GM12864 (cell line): Measurements from ENCODE around the gene GLI1.

ENCODE experiments used
- DNase-seq: peaks from one replicate; pipeline ENCODE4 v3.0.0-alpha.2; 2011; ENCODE audit warnings: low read depth
- H3K4me3 ChIP-seq: 2 replicates; pipeline ENCODE4 v1.5.1; 2011; ENCODE audit warnings: mild to moderate bottlenecking, low read depth, low read length, control low read depth
- TF ChIP-seq, protein P1 (sequence below): IDR thresholded peaks from 2 replicates; pipeline ENCODE4 v1.5.1; 2011; ENCODE audit warnings: low read depth, mild to moderate bottlenecking, moderate library complexity, low read length, control low read depth, inconsistent platforms; ENCODE audit errors: missing control alignments

Gene GLI1

DNA sequence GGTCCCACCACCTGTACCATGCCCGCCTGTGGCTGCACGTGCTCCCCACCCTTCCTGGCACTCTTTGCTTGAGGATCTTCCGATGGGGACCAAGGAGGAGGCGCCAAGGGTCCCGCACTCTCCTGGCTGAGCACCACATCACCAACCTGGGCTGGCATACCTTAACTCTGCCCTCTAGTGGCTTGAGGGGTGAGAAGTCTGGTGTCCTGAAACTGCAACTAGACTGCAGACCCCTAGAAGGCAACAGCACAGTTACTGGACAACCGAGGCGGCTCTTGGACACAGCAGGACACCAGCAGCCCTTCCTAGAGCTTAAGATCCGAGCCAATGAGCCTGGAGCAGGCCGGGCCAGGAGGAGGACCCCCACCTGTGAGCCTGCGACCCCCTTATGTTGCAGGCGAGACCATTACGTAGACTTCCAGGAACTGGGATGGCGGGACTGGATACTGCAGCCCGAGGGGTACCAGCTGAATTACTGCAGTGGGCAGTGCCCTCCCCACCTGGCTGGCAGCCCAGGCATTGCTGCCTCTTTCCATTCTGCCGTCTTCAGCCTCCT lies 3.4 kb upstream of the GLI1 start:
- H3K4me3 ChIP-seq, result peak overlapping the region; percentile 22; the same call in 1 of the 2 replicates
- DNase-seq, result no peak
- TF ChIP-seq, protein P1, sequence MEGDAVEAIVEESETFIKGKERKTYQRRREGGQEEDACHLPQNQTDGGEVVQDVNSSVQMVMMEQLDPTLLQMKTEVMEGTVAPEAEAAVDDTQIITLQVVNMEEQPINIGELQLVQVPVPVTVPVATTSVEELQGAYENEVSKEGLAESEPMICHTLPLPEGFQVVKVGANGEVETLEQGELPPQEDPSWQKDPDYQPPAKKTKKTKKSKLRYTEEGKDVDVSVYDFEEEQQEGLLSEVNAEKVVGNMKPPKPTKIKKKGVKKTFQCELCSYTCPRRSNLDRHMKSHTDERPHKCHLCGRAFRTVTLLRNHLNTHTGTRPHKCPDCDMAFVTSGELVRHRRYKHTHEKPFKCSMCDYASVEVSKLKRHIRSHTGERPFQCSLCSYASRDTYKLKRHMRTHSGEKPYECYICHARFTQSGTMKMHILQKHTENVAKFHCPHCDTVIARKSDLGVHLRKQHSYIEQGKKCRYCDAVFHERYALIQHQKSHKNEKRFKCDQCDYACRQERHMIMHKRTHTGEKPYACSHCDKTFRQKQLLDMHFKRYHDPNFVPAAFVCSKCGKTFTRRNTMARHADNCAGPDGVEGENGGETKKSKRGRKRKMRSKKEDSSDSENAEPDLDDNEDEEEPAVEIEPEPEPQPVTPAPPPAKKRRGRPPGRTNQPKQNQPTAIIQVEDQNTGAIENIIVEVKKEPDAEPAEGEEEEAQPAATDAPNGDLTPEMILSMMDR, result peak; percentile 89

DNA sequence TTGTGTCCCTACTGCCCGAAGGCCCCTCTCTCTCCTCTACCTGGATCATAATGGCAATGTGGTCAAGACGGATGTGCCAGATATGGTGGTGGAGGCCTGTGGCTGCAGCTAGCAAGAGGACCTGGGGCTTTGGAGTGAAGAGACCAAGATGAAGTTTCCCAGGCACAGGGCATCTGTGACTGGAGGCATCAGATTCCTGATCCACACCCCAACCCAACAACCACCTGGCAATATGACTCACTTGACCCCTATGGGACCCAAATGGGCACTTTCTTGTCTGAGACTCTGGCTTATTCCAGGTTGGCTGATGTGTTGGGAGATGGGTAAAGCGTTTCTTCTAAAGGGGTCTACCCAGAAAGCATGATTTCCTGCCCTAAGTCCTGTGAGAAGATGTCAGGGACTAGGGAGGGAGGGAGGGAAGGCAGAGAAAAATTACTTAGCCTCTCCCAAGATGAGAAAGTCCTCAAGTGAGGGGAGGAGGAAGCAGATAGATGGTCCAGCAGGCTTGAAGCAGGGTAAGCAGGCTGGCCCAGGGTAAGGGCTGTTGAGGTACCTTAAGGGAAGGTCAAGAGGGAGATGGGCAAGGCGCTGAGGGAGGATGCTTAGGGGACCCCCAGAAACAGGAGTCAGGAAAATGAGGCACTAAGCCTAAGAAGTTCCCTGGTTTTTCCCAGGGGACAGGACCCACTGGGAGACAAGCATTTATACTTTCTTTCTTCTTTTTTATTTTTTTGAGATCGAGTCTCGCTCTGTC lies 2.7 kb upstream of the GLI1 start:
- TF ChIP-seq, protein P1, result no peak
- no peak overlapping the region for H3K4me3 ChIP-seq
- DNase-seq, result no peak

DNA sequence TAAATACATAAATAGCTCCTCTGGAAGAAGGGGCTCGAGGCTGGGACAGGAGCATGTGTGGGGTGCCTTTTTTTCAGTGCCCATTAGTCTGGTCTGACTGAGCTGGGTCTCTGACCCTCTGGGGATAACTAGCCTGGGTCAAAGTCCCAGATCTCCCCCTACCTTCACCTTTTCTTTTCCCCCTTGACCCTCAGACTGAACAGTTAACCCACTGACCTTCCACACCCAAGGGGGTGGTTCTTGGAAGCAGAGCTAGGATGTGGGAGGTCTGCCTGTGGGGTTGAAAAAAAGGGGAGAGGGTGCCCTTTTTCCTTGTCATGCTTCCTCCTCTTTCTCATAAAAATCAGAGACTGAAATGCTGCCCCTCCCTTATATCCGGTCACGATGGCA lies 925 bp upstream of the GLI1 start:
- no peak for DNase-seq
- TF ChIP-seq, protein P1, result no peak
- peak overlapping the region; percentile 90 for H3K4me3 ChIP-seq

DNA sequence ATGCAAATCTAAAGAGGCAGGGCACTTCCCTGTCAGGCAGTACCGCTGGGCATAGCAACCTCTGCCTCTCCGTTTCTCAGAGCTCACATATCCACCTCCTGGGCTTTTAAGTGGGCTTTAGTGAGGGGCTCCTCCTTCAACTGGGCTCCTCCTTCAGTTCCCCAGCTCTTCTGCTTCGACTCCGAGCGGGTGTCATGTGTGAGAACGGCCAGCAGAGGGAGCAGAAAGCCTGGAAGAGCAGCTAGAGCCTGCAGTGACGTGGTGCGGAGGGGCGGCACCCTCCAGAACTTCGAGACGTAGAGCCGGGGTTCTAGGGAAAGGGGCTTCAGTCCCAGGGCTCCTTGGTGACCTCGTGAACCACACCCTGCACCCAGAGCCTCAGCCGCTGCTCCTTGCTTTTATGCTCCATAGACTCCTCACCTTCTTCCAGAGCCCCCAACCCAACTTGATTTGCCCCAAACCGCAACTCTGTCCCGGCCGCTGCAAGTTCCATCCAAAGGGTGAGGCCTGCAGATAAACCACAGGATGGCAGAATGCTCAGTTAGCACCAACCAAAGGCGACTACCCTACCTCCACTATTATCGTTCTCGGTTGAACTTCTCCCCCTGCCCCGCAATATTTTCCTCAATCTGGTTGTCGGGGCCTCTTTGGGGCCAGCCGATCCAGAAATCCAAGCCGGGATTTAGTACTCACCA lies 383 bp upstream of the GLI1 start:
- TF ChIP-seq, protein P1, result peak; percentile 96
- DNase-seq, result peak; percentile 87
- H3K4me3 ChIP-seq, result peak overlapping the region; percentile 90

DNA sequence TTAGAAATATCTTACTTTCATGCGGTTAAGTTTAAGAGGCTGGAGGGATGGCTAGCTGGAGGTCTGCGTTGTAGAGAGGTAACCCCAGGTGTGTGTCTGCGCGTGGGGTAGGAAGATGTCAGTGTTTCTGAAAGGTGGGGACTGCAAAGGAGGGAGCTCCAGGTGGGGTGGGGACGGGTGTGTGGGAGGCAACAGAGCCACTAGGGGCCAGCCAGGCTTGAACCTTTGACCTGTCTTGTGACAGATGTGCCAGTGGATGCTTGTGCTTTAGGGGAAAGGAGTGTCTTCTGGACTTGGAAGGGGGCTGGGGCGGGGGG lies 841 bp downstream of the GLI1 start:
- TF ChIP-seq, protein P1, result no peak
- peak overlapping the region; percentile 8; the same call in 1 of the 2 replicates for H3K4me3 ChIP-seq
- DNase-seq, result no peak

DNA sequence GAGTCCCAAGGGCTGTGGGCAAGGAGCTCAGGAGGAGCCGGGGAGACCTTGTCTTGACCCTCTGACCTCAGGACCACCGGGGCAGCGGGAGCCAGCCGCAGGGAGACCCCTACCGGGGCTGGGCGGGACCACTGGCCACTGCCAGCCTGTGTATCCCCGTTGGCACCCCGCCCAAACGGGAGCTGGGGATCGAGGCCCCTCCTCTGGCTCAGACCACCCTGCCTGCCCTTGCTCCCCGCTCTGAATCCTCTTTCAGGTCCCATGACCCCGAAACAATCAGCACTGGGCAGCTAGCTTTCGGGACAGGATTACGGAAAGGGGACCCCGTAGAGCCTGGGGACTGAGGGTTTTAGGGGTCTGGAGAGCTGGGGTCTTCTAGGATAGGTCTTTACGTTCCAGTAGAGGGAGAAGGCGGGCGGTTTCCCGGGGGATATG lies 1.3 kb downstream of the GLI1 start:
- DNase-seq, result no peak
- TF ChIP-seq, protein P1, result no peak

More for the DNA sequence above, 1.3 kb downstream of the GLI1 start:
- H3K4me3 ChIP-seq, result peak overlapping the region; percentile 45
